Measurements from ENCODE around the gene EFCAB8.

DNA sequence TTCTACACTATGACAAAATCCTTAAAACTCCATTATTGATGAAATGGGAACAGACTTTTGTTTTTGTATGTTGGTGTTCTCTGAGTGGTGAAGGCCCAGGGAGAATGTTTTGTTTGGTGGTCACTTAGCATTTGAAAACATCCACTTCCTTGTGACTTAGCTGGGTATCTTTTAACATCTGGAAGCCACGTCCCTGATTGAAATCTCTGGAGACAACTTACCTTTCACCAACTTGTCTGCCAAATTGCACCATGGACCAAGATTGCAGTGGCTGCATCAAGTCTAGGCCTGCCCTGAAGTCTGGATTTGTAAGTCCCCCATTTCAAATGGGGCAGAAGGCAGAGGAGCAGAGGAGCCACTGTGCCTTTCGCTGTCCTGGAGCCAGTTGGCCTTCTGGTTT, 534 bp upstream of the EFCAB8 start:
- TF ChIP-seq, protein P1, sequence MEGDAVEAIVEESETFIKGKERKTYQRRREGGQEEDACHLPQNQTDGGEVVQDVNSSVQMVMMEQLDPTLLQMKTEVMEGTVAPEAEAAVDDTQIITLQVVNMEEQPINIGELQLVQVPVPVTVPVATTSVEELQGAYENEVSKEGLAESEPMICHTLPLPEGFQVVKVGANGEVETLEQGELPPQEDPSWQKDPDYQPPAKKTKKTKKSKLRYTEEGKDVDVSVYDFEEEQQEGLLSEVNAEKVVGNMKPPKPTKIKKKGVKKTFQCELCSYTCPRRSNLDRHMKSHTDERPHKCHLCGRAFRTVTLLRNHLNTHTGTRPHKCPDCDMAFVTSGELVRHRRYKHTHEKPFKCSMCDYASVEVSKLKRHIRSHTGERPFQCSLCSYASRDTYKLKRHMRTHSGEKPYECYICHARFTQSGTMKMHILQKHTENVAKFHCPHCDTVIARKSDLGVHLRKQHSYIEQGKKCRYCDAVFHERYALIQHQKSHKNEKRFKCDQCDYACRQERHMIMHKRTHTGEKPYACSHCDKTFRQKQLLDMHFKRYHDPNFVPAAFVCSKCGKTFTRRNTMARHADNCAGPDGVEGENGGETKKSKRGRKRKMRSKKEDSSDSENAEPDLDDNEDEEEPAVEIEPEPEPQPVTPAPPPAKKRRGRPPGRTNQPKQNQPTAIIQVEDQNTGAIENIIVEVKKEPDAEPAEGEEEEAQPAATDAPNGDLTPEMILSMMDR (IDR thresholded peaks at IDR 0.05; ENCODE audit: borderline replicate concordance, extremely low read depth, low read length, poor library complexity, severe bottlenecking), result no peak
- no peak for TF ChIP-seq EZH2 (IDR thresholded peaks at IDR 0.05; ENCODE audit: borderline replicate concordance, low read depth, low read length, severe bottlenecking)

Measured in DND-41 (cell line).